Body of pancreas (tissue), 4 donors: Measurements from ENCODE around the gene ZNF154. TPM values are rescaled to one million over a fixed set of nuclear protein-coding genes. Genes with fewer than 3 reads are reported as not detected.

Experiments used
- ATAC-seq: fragments of 150-250 bp; one replicate; pipeline ENCODE4 v1.9.1; 2016
- DNase-seq, 4 donors: peaks; one replicate each; pipeline ENCODE4 v3.0.0-alpha.2; 2019
- H3K27ac ChIP-seq, 4 donors: fragments of 200-600 bp; sonication (generic); 1 replicate in 3 of 4; 2 replicates in 1 of 4; pipeline versions ENCODE4 v1.5.1 to v1.6.1; 2016 to 2019; ENCODE audit warnings: mild to moderate bottlenecking in 1 of 4, mixed read lengths in 1 of 4, moderate library complexity in 1 of 4
- H3K27me3 ChIP-seq, 2 donors: fragments of 200-600 bp; sonication (generic); one replicate each; pipeline ENCODE4 v1.6.0; 2016; ENCODE audit warnings: mild to moderate bottlenecking in 1 of 2
- H3K36me3 ChIP-seq, 2 donors: fragments of 200-600 bp; sonication (generic); replicated peaks in 1 of 2; 2 replicates each; pipeline ENCODE4 v1.5.1; 2016; ENCODE audit warnings: low read depth in 2 of 2; ENCODE audit not compliant: insufficient read depth in 1 of 2
- H3K4me1 ChIP-seq: fragments of 200-600 bp; sonication (generic); one replicate; pipeline ENCODE4 v1.6.0; 2016
- H3K4me3 ChIP-seq, 2 donors: fragments of 200-600 bp; sonication (generic); 1 replicate in 1 of 2; 2 replicates in 1 of 2; pipeline ENCODE4 v1.5.1; 2016 to 2019
- H3K9me3 ChIP-seq, 3 donors: fragments of 200-600 bp; sonication (generic); 1 replicate in 2 of 3; 2 replicates in 1 of 3; pipeline ENCODE4 v1.5.1; 2016
- CTCF ChIP-seq, 7 experiments: fragments of 450-650 bp in 4 of 7; fragments of 200-600 bp in 3 of 7; sonication (generic) in 3 of 7; IDR thresholded peaks; one replicate each; pipeline ENCODE4 v1.5.1; 2016 to 2019; ENCODE audit warnings: antibody characterized with exemption in 7 of 7
- POLR2A ChIP-seq, 3 donors: fragments of 450-650 bp; IDR thresholded peaks; one replicate each; pipeline ENCODE4 v1.6.1; 2016; ENCODE audit warnings: antibody characterized with exemption in 3 of 3, mild to moderate bottlenecking in 2 of 3
- WGBS, 2 donors: methylation state at CpG; one replicate each; pipeline ENCODE4 v1.1.5; 2017; 5-methylcytosine and 5-hydroxymethylcytosine counted together
- intact Hi-C: fragments of 100-400 bp; cut with DNase I; formaldehyde crosslinking; loops from one replicate; pipeline ENCODE4 v1.15.1; 2023
- total RNA-seq, 2 donors: library from RNA; depleted of rRNA; stranded (reverse); fragments of >200 nt; gene quantifications; one replicate each; pipeline ENCODE4 v1.1.0, GENCODE V29; 2016

ZNF154 gene
- total RNA-seq, 2 donors from 2014 or later: 2.1 to 2.6 TPM

- no peaks in the 10 kb centered on the region for H3K36me3 ChIP-seq
- no peak overlapping the region for H3K4me3 ChIP-seq
- 100% methylated on average over 1 of the region's 1 CpG for WGBS, 2 donors
- H3K4me1 ChIP-seq: peaks cover 7% of the 10 kb centered on the region
- H3K27ac ChIP-seq: no peak overlapping the region
- peaks cover 0 to 51% (median 0%) of the 10 kb centered on the region in 3 donors for H3K9me3 ChIP-seq
- ATAC-seq (no peak), DNase-seq (no peak)
- TF ChIP-seq CTCF (IDR thresholded peaks at IDR 0.05) (no peak), POLR2A (IDR thresholded peaks at IDR 0.05) (no peak)
- H3K27me3 ChIP-seq: no peaks in the 10 kb centered on the region
- intact Hi-C loops: no loop called here
Measured at GRCh38 chr19:57706346-57706745, 2.7 kb downstream of the ZNF154 start.

GRCh38 chr19:57701625-57702024 is 7.4 kb downstream of the ZNF154 start:
- no peaks in the 10 kb centered on the region for H3K27me3 ChIP-seq
- intact Hi-C loops: no loop called here
- DNase-seq: no peak
- no peak overlapping the region for H3K27ac ChIP-seq
- ATAC-seq: no peak
- TF ChIP-seq POLR2A (IDR thresholded peaks at IDR 0.05): no peak
- TF ChIP-seq CTCF (IDR thresholded peaks at IDR 0.05): no peak
- 96 to 100% methylated on average over 6 of the region's 6 CpGs for WGBS, 2 donors
- H3K4me3 ChIP-seq: no peak overlapping the region
- H3K4me1 ChIP-seq: peaks cover 5% of the 10 kb centered on the region
- H3K9me3 ChIP-seq: peaks cover 0 to 53% (median 0%) of the 10 kb centered on the region in 3 donors
- H3K36me3 ChIP-seq: no peaks in the 10 kb centered on the region

- no peak for ATAC-seq
- H3K36me3 ChIP-seq: peaks cover 7 to 18% of the 10 kb centered on the region in 2 donors
- intact Hi-C loops: no loop called here
Measured at GRCh38 chr19:57689750-57690149, 19.3 kb downstream of the ZNF154 start.

GRCh38 chr19:57688011-57688763 is 20.8 kb downstream of the ZNF154 start:
- WGBS, 2 donors: 98% methylated on average over 6 of the region's 6 CpGs
- peaks cover 0 to 58% (median 3%) of the 10 kb centered on the region in 3 donors for H3K9me3 ChIP-seq
- no peak overlapping the region for H3K27ac ChIP-seq
- peaks cover 1% of the 10 kb centered on the region for H3K4me1 ChIP-seq
- intact Hi-C loops: no loop called here
- TF ChIP-seq POLR2A (IDR thresholded peaks at IDR 0.05): no peak
- TF ChIP-seq CTCF (IDR thresholded peaks at IDR 0.05): no peak
- ATAC-seq: no peak
- no peak for DNase-seq
- H3K4me3 ChIP-seq: no peak overlapping the region
- H3K27me3 ChIP-seq: no peaks in the 10 kb centered on the region
- peaks cover 7 to 18% of the 10 kb centered on the region in 2 donors for H3K36me3 ChIP-seq

More at GRCh38 chr19:57689750-57690149, 19.3 kb downstream of the ZNF154 start:
- Histone ChIP-seq H3K9me3 (peaks cover 0 to 60% (median 3%) of the 10 kb centered on the region in 3 donors), H3K27me3 (no peaks in the 10 kb centered on the region), H3K4me1 (no peaks in the 10 kb centered on the region), H3K4me3 (no peak overlapping the region), H3K27ac (no peak overlapping the region)
- 83 to 98% methylated on average over 3 of the region's 3 CpGs for WGBS, 2 donors
- no peak for TF ChIP-seq CTCF (IDR thresholded peaks at IDR 0.05)
- no peak for TF ChIP-seq POLR2A (IDR thresholded peaks at IDR 0.05)
- no peak for DNase-seq
